Measurements from ENCODE around the gene VEGFD. TPM values are rescaled to one million over a fixed set of nuclear protein-coding genes. Genes with fewer than 3 reads are reported as not detected.

Gene VEGFD, protein sequence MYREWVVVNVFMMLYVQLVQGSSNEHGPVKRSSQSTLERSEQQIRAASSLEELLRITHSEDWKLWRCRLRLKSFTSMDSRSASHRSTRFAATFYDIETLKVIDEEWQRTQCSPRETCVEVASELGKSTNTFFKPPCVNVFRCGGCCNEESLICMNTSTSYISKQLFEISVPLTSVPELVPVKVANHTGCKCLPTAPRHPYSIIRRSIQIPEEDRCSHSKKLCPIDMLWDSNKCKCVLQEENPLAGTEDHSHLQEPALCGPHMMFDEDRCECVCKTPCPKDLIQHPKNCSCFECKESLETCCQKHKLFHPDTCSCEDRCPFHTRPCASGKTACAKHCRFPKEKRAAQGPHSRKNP
- 0.58 and 6.6 TPM in 2 replicates for total RNA-seq

DNA sequence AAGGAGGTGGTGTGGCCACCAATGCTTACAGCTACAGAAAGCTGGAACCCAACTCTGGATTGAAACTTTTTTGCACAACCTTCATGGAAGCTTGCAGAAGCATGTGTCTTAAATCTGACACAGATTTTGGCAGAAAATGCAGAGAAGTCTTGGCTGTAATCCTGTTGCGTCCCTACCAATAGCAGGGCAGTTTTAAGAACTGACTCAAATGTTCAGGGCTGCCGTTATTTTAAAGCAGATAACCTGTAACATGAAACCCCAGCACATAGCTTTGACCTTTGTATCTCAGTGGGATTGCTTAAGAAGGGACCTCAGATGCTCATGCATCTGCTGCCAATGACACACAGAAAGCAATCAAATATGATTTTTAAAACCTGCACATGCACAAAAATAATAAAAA, at the start of gene VEGFD:
Gene VEGFD (minus strand): TSS at position 110 of the 400 bp plus-strand sequence. CDS start 467 bp downstream, outside the sequence.

DNA sequence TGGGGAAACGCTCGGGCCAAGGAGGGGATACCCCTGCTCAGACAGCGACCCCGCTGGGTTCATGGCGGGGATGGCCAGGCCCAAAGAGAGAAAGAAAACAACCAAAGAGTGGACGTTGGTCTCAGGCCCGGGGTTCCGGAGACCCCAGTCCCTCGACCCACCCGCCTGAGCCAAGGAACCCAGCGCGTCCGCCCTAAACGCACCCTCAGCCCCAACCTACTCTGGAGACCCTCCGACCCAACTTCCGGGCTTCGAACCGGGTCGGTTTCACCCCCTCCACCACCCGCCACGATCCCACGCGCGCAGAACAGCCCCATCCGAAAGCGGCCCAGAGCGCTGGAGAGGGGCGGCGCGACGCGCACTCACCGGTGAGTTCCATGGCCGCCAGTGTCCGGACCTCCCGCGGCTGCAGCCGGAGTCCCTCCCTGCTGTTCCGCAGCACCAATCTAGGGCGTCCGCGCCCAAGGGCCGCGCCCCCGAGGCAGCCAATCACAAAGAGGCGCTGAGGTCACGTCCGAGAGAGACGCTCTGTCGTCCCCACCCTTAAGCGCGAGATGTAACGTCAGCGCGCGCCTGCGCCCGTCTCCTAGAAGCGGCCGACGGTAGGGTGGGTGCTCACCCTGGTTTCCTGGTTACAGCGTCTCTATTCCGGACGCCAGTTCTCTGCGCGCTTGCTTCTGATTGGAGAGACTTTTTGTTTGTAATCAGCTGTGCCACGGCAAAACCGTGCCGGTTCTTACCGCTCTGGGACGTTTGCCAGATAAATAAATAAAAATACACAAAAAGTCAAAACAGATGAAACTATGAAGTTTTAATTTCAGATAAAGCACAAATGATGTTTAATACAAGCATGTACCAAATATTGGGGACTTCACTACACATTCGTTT, 48.8 kb downstream of the VEGFD start, which contains the start of gene PIGA:
Gene PIGA (minus strand): TSS at position 389 of the 888 bp plus-strand sequence. CDS start 3,593 bp downstream, outside the sequence.

DNA sequence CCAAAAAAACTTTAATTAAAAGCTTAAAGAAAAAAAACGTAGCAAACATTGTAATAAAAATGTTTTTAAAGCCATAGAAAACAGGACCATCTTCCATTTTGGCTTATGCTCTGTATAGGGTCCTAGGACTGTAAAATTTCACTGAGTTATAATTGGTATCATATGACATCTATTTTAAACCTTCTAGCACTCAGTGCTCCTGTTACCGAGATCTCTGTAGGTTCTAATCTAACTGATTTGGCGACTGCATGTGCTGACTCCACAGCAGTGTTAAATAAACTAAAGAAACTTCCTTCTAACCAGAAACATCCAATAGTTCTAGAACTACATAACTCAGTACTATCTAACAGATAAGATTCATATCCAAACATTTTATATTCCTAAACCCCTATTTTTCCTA, 68.7 kb downstream of the VEGFD start, which contains the start of gene ASB11:
Gene ASB11 (minus strand): TSS at position 132 of the 400 bp plus-strand sequence. CDS start 35 bp downstream, at position 97.

Other genes starting within 250 kb of the VEGFD start
- gene ASB9, start 114.3 kb downstream of the VEGFD start, total RNA-seq = 0.17 and 0.23 TPM in 2 replicates
- gene ASB11, start 68.8 kb downstream of the VEGFD start, total RNA-seq = not detected in 2 replicates
- gene PIGA, start 48.9 kb downstream of the VEGFD start, total RNA-seq = 3.9 and 5.0 TPM in 2 replicates
- gene PIR, start 108.9 kb upstream of the VEGFD start, total RNA-seq = 24.7 and 30.8 TPM in 2 replicates
- not detected in 2 replicates for gene BMX, start 116.4 kb upstream of the VEGFD start, total RNA-seq
- not detected in 2 replicates for gene ACE2, start 216.5 kb upstream of the VEGFD start, total RNA-seq

Measured in pericardium fibroblast (primary cell).